ENCODE results near the gene PXN.
"Not testable (repeated sequence)": the region's sequence is repeated elsewhere in the genome, so short reads cannot be mapped to it uniquely, and the experiment has no call there.

PXN gene

GRCh38 chr12:120225852-120226640 is 39.5 kb downstream of the PXN start:
- no peak for DNase-seq (ENCODE audit: low spot score)

GRCh38 chr12:120225200-120225558 is 40.4 kb downstream of the PXN start:
- no peak for DNase-seq (ENCODE audit: low spot score)

GRCh38 chr12:120224304-120225199 is 41.0 kb downstream of the PXN start:
- peak; percentile 72 for DNase-seq (ENCODE audit: low spot score)

- DNase-seq (ENCODE audit: low spot score) = no peak
Observed at GRCh38 chr12:120223458-120224303, 41.8 kb downstream of the PXN start.

GRCh38 chr12:120222288-120222832 is 43.2 kb downstream of the PXN start:
- no peak for DNase-seq (ENCODE audit: low spot score)

- DNase-seq (ENCODE audit: low spot score) = no peak
Observed at GRCh38 chr12:120221576-120221900, 44.0 kb downstream of the PXN start.

GRCh38 chr12:120220838-120221575 is 44.5 kb downstream of the PXN start:
- no peak for DNase-seq (ENCODE audit: low spot score)

GRCh38 chr12:120218680-120219606 is 46.6 kb downstream of the PXN start:
- no peak for DNase-seq (ENCODE audit: low spot score)

- no peak for DNase-seq (ENCODE audit: low spot score)
Observed at GRCh38 chr12:120216742-120217605, 48.6 kb downstream of the PXN start.

GRCh38 chr12:120215766-120216735 is 49.5 kb downstream of the PXN start:
- DNase-seq (ENCODE audit: low spot score) = no peak

- DNase-seq (ENCODE audit: low spot score) = no peak
Observed at GRCh38 chr12:120215357-120215735, 50.2 kb downstream of the PXN start.

GRCh38 chr12:120214626-120215356 is 50.7 kb downstream of the PXN start:
- DNase-seq (ENCODE audit: low spot score) = no peak

GRCh38 chr12:120213758-120214157 is 51.8 kb downstream of the PXN start:
- no peak for DNase-seq (ENCODE audit: low spot score)

- DNase-seq (ENCODE audit: low spot score) = not testable (repeated sequence)
Observed at GRCh38 chr12:120213182-120213581, 52.3 kb downstream of the PXN start.

GRCh38 chr12:120212301-120212700 is 53.2 kb downstream of the PXN start:
- no peak for DNase-seq (ENCODE audit: low spot score)

- no peak for DNase-seq (ENCODE audit: low spot score)
Observed at GRCh38 chr12:120211904-120212283, 53.6 kb downstream of the PXN start.

- DNase-seq (ENCODE audit: low spot score) = no peak
Observed at GRCh38 chr12:120211243-120211903, 54.2 kb downstream of the PXN start.

Data from Ammon's horn (tissue), 1 donor.